Hepatocyte (in vitro differentiated cells): ENCODE results near the gene KIFAP3. TPM values are rescaled to one million over a fixed set of nuclear protein-coding genes. Genes with fewer than 3 reads are reported as not detected.

Experiments
- DNase-seq: peaks from one replicate; pipeline ENCODE4 v3.0.0-alpha.2; 2016; ENCODE audit warnings: low spot score
- H2AFZ ChIP-seq: fragments of 200-600 bp; sonication (generic); 2 replicates; pipeline ENCODE4 v1.6.0; 2016; ENCODE audit warnings: antibody characterized with exemption, mild to moderate bottlenecking
- H3K27ac ChIP-seq: fragments of 200-600 bp; sonication (generic); 2 replicates; pipeline ENCODE4 v1.5.1; 2016; ENCODE audit warnings: mild to moderate bottlenecking
- H3K27me3 ChIP-seq: fragments of 200-600 bp; sonication (generic); 2 replicates; pipeline ENCODE4 v1.6.1; 2016
- H3K36me3 ChIP-seq: fragments of 200-600 bp; sonication (generic); replicated peaks from 2 replicates; pipeline ENCODE4 v1.5.1; 2016; ENCODE audit warnings: low read depth; ENCODE audit not compliant: insufficient read depth
- H3K4me1 ChIP-seq: fragments of 200-600 bp; sonication (generic); 2 replicates; pipeline ENCODE4 v1.5.1; 2016; ENCODE audit warnings: mild to moderate bottlenecking, moderate library complexity; ENCODE audit not compliant: insufficient read depth
- H3K4me2 ChIP-seq: fragments of 200-600 bp; sonication (generic); 2 replicates; pipeline ENCODE4 v1.6.0; 2016
- H3K4me3 ChIP-seq: fragments of 200-600 bp; sonication (generic); 2 replicates; pipeline ENCODE4 v1.5.1; 2016; ENCODE audit warnings: mild to moderate bottlenecking
- H3K79me2 ChIP-seq: fragments of 200-600 bp; sonication (generic); 2 replicates; pipeline ENCODE4 v1.6.0; 2017; ENCODE audit warnings: mild to moderate bottlenecking
- H3K9me2 ChIP-seq: fragments of 200-600 bp; sonication (generic); replicated peaks from 2 replicates; pipeline ENCODE4 v1.6.0; 2017; ENCODE audit warnings: mild to moderate bottlenecking; ENCODE audit not compliant: insufficient read depth
- H3K9me3 ChIP-seq: fragments of 200-600 bp; sonication (generic); 2 replicates; pipeline ENCODE4 v1.5.1; 2016; ENCODE audit warnings: low read depth, mild to moderate bottlenecking
- H4K20me1 ChIP-seq: fragments of 200-600 bp; sonication (generic); 2 replicates; pipeline ENCODE4 v1.6.0; 2016; ENCODE audit warnings: mild to moderate bottlenecking; ENCODE audit not compliant: insufficient read depth, poor library complexity, severe bottlenecking
- EZH2 ChIP-seq: fragments of 200-600 bp; sonication (generic); IDR thresholded peaks from 2 replicates; pipeline ENCODE4 v1.6.1; 2016; ENCODE audit warnings: antibody characterized with exemption, mild to moderate bottlenecking, borderline replicate concordance
- EZH2phosphoT487 ChIP-seq: fragments of 200-600 bp; sonication (generic); IDR thresholded peaks from one replicate; pipeline ENCODE4 v1.6.1; 2018; ENCODE audit warnings: antibody characterized with exemption, mild to moderate bottlenecking, low read depth, moderate library complexity; ENCODE audit not compliant: unreplicated experiment, severe bottlenecking
- WGBS: methylation state at CpG from one replicate; pipeline ENCODE4 v1.1.6; 2016; ENCODE audit warnings: low lambda C conversion rate; ENCODE audit errors: missing lambda C conversion rate; 5-methylcytosine and 5-hydroxymethylcytosine counted together
- polyA plus RNA-seq: library from polyadenylated mRNA; unstranded; fragments of >200 nt; fragmentation: Nextera tagmentation; extraction: Ambion mirVana; gene quantifications from 2 replicates; pipeline ENCODE4 v1.2.1, GENCODE V29; 2016
- total RNA-seq: library from RNA; depleted of rRNA; stranded (reverse); fragments of >200 nt; gene quantifications from 2 replicates; pipeline ENCODE4 v1.2.3, GENCODE V29; 2014
- TF ChIP-seq, protein P1 (sequence below): fragments of 200-600 bp; sonication (generic); IDR thresholded peaks from 2 replicates; pipeline ENCODE4 v1.5.1; 2016; ENCODE audit warnings: antibody characterized with exemption, mild to moderate bottlenecking; ENCODE audit not compliant: poor library complexity

Gene KIFAP3
- total and polyA plus RNA-seq, 2 experiments from 2014 or later: 15.4 to 28.2 TPM

DNA sequence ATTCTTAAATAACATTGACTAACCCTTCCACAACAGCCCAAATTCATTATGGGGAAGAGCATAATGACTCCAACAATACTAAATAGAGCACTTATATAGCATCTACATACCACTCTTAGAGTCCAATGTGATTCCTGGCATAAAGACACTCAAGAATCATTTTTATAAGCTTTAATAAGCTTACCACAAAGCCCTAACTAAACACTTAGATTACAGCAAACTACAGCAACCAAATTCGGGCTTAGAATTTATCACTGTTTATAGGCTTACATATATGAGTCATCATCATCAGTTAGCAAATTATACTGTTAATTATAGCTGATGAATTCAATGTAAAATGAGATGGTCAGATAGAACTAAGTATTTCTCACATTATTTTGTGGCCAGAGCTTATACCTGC lies 188.1 kb downstream of the KIFAP3 start:
- H3K27ac ChIP-seq: no peak overlapping the region
- no peaks in the 10 kb centered on the region for H3K9me3 ChIP-seq
- H4K20me1 ChIP-seq: no peaks in the 10 kb centered on the region
- H3K36me3 ChIP-seq: no peaks in the 10 kb centered on the region
- WGBS: 81% methylated on average over 1 of the region's 1 CpG
- TF ChIP-seq EZH2phosphoT487: no peak
- TF ChIP-seq, protein P1, sequence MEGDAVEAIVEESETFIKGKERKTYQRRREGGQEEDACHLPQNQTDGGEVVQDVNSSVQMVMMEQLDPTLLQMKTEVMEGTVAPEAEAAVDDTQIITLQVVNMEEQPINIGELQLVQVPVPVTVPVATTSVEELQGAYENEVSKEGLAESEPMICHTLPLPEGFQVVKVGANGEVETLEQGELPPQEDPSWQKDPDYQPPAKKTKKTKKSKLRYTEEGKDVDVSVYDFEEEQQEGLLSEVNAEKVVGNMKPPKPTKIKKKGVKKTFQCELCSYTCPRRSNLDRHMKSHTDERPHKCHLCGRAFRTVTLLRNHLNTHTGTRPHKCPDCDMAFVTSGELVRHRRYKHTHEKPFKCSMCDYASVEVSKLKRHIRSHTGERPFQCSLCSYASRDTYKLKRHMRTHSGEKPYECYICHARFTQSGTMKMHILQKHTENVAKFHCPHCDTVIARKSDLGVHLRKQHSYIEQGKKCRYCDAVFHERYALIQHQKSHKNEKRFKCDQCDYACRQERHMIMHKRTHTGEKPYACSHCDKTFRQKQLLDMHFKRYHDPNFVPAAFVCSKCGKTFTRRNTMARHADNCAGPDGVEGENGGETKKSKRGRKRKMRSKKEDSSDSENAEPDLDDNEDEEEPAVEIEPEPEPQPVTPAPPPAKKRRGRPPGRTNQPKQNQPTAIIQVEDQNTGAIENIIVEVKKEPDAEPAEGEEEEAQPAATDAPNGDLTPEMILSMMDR: no peak
- H3K9me2 ChIP-seq: no peaks in the 10 kb centered on the region
- H3K79me2 ChIP-seq: peaks cover 60% of the 10 kb centered on the region
- no peaks in the 10 kb centered on the region for H3K27me3 ChIP-seq
- peaks cover 11% of the 10 kb centered on the region for H3K4me1 ChIP-seq
- H2AFZ ChIP-seq: no peak overlapping the region
- H3K4me2 ChIP-seq: no peak overlapping the region
- DNase-seq: no peak
- no peak overlapping the region for H3K4me3 ChIP-seq

DNA sequence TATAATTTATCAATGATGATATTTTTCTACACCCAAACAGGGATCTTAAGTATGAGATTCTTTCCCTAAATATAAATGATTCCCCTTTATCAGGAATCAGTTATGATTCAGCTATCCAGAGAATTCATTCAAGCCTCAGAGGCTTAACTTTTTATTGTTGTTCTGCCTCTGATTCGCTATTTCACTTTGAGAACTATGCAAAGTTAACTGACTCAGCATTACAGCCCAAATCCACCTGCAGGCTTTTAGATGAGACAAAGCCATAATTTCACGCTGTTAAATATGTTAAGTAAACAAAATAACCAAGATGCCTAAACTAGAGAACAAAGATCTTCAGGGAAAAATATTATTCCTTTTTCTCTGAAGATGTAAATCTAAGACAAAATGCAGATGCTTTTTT lies 189.3 kb downstream of the KIFAP3 start:
- Histone ChIP-seq H3K27ac (no peak overlapping the region), H3K36me3 (no peaks in the 10 kb centered on the region), H3K4me3 (no peak overlapping the region), H3K9me2 (no peaks in the 10 kb centered on the region), H3K27me3 (no peaks in the 10 kb centered on the region), H3K4me1 (no peaks in the 10 kb centered on the region), H4K20me1 (no peaks in the 10 kb centered on the region), H2AFZ (no peak overlapping the region), H3K9me3 (no peaks in the 10 kb centered on the region), H3K4me2 (no peak overlapping the region), H3K79me2 (peaks cover 58% of the 10 kb centered on the region)
- TF ChIP-seq, protein P1: no peak
- TF ChIP-seq EZH2phosphoT487: no peak
- no peak for TF ChIP-seq EZH2
- DNase-seq: no peak
- WGBS: 90% methylated on average over 2 of the region's 2 CpGs

DNA sequence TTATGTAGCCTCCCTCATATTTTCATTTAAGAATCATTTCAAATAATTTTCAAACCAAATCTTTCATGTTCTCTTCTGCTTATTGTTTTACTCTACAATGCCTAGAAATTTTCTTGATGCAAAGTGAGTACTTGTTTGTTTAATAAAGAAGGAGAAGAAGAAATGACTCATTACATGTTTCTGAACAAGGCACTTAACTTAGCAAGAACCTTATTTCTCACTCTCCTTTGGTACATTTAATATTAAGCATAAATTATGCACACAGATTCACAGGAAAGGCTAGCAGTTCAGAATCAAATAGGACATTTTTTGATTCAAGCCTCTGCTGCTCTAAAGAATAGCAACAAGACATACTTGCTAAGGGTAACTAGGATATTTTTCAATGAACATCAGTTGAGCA lies 189.9 kb downstream of the KIFAP3 start:
- TF ChIP-seq, protein P1: no peak
- TF ChIP-seq EZH2: no peak
- no peak for TF ChIP-seq EZH2phosphoT487
- H2AFZ ChIP-seq: no peak overlapping the region
- no peaks in the 10 kb centered on the region for H3K36me3 ChIP-seq

DNA sequence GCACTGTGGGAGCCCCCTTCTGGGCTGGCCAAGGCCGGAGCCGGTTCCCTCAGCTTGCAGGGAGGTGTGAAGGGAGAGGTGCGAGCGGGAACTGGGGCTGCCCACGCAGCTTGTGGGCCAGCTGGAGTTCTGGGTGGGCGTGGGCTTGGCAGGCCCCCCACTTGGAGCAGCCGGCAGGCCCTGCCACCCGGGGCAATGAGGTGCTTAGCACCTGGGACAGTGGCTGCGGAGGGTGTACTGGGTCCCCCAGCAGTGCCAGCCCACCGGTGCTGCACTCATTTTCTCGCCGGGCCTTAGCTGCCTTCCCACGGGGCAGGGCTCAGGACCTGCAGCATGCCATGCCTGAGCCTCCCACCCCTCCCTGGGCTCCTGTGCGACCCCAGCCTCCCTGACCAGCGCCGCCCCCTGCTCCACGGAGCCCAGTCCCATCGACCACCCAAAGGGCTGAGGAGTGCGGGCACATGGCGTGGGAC lies 192.4 kb downstream of the KIFAP3 start:
- Histone ChIP-seq H4K20me1 (no peaks in the 10 kb centered on the region), H3K4me2 (no peak overlapping the region), H3K4me1 (no peaks in the 10 kb centered on the region), H3K36me3 (no peaks in the 10 kb centered on the region), H3K4me3 (no peak overlapping the region), H3K9me2 (no peaks in the 10 kb centered on the region), H3K79me2 (peaks cover 28% of the 10 kb centered on the region), H3K27ac (no peak overlapping the region), H2AFZ (no peak overlapping the region), H3K27me3 (no peaks in the 10 kb centered on the region), H3K9me3 (no peaks in the 10 kb centered on the region)
- over 99% methylated on average over 17 of the region's 20 CpGs for WGBS
- no peak for DNase-seq
- TF ChIP-seq EZH2: no peak
- TF ChIP-seq EZH2phosphoT487: no peak
- TF ChIP-seq, protein P1: no peak

More for the DNA sequence above, 189.9 kb downstream of the KIFAP3 start:
- Histone ChIP-seq H4K20me1 (no peaks in the 10 kb centered on the region), H3K4me1 (no peaks in the 10 kb centered on the region), H3K27ac (no peak overlapping the region), H3K9me3 (no peaks in the 10 kb centered on the region), H3K9me2 (no peaks in the 10 kb centered on the region), H3K27me3 (no peaks in the 10 kb centered on the region), H3K4me2 (no peak overlapping the region), H3K79me2 (peaks cover 53% of the 10 kb centered on the region), H3K4me3 (no peak overlapping the region)
- DNase-seq: no peak
